ENCODE results near the gene FLOT1. TPM values are rescaled to one million over a fixed set of nuclear protein-coding genes. Genes with fewer than 3 reads are reported as not detected.

Gene FLOT1
- total and polyA plus RNA-seq, 2 donors (not counting 3 experiments of a cell fraction or from before 2014, with no cell fraction given) = 141 to 154 TPM

DNA sequence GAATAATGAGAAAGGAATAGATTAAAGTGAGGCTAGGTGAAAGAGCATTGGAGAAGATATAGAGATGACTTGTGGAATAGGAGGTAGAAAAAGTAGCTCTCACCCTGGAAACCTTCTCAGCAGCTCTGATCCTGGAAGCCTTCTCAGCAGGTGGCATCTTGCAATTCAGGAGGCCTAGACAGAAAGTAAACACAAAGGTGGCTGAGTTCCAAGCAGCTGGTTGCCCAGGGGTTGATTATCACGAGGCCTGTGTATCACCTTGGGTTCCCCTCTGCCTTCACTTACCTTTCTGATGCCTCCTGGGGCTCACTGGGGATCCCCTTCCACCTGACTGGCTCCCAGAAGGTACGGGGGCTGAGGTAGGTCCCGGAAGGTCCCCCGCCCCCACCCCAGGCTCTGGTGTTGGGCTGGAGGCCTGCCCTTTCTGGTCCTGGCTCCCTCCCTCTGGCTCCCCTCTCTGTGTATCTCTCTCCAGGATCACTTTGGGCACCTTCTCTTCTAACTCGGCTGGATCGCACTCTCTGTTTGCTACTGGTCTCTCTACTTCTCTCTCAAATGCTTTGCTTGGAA is 35.1 kb downstream of the FLOT1 start:
- dilution Hi-C loops (cut with MboI; ENCODE audit: extremely low pct_ligation_motif_present, low sequenced_read_pairs) = no loop called here
- no peak overlapping the region for H3K4me3 ChIP-seq (replicated peaks in 1 of 3; ENCODE audit: insufficient read depth in 1 of 3, low read depth in 1 of 3, low read length in 3 of 3)
- H2AFZ ChIP-seq (ENCODE audit: low read depth, low read length) = no peak overlapping the region
- no peak for FAIRE-seq
- no peak for TF ChIP-seq FOS (IDR thresholded peaks at IDR 0.05; ENCODE audit: borderline replicate concordance, insufficient read depth, low read length)
- no peak for TF ChIP-seq MYC (IDR thresholded peaks at IDR 0.05; ENCODE audit: low read depth, low read length)
- no peak for TF ChIP-seq JUN (IDR thresholded peaks at IDR 0.05; ENCODE audit: borderline replicate concordance, insufficient read depth, insufficient read length, low read depth)
- no peak for TF ChIP-seq CTCF (IDR thresholded peaks at IDR 0.05; ENCODE audit: extremely low read depth in 1 of 2, insufficient read depth in 1 of 2, low read depth in 1 of 2, low read length in 2 of 2)
- TF ChIP-seq POLR2A (IDR thresholded peaks at IDR 0.05; ENCODE audit: low read depth, low read length) = no peak
- TF ChIP-seq POLR2AphosphoS5 (IDR thresholded peaks at IDR 0.05; ENCODE audit: insufficient read depth, low read depth, low read length) = no peak
- TF ChIP-seq, protein P1, sequence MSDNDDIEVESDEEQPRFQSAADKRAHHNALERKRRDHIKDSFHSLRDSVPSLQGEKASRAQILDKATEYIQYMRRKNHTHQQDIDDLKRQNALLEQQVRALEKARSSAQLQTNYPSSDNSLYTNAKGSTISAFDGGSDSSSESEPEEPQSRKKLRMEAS (IDR thresholded peaks at IDR 0.05; ENCODE audit: insufficient read depth, insufficient read length) = no peak
- no peak for TF ChIP-seq EZH2 (IDR thresholded peaks at IDR 0.05; ENCODE audit: borderline replicate concordance, low read depth, low read length, severe bottlenecking)
- no peak for TF ChIP-seq GATA2 (IDR thresholded peaks at IDR 0.05; ENCODE audit: insufficient read depth, insufficient read length, low read depth, low read length)
- intact Hi-C loops (cut with micrococcal nuclease) = no loop called here
- no peak overlapping the region for H3K27ac ChIP-seq (ENCODE audit: insufficient read depth, low read depth, low read length)
- no peaks in the 10 kb centered on the region for H3K4me1 ChIP-seq (ENCODE audit: control insufficient read depth, extremely low read depth, insufficient read depth, low read length)
- no peak overlapping the region for H3K9ac ChIP-seq (replicated peaks; ENCODE audit: extremely low read depth, insufficient read depth, low read length)
- ChIA-PET POLR2A (no interaction called here), CTCF (interaction anchor here (1.4 kb wide), 1 partner anchor 10 kb away, joined by 4 read pairs; the partner anchor contains the start of gene MDC1)
- no peak for DNase-seq (ENCODE audit: low read depth, low spot score)
- no peaks in the 10 kb centered on the region for H3K27me3 ChIP-seq (ENCODE audit: control insufficient read depth in 2 of 2, insufficient read depth in 2 of 2, low read length in 2 of 2)
- no peaks in the 10 kb centered on the region for H3K9me3 ChIP-seq (replicated peaks; ENCODE audit: control insufficient read depth, insufficient read depth, low read length)
- no peak overlapping the region for H3K4me2 ChIP-seq (ENCODE audit: insufficient read depth, low read length)
- no peaks in the 10 kb centered on the region for H3K9me1 ChIP-seq (replicated peaks; ENCODE audit: control insufficient read depth, extremely low read depth, insufficient read depth, low read length)
- peaks cover 5 to 17% of the 10 kb centered on the region in 2 experiments for H3K36me3 ChIP-seq (ENCODE audit: control insufficient read depth in 2 of 2, extremely low read depth in 1 of 2, insufficient read depth in 2 of 2, low read length in 2 of 2)
- BruUV-seq (replicated peaks) = no TSS peak
- H3K79me2 ChIP-seq (ENCODE audit: control insufficient read depth, insufficient read depth, low read length) = no peaks in the 10 kb centered on the region
- H4K20me1 ChIP-seq (replicated peaks; ENCODE audit: control insufficient read depth, extremely low read depth, insufficient read depth, low read length) = no peaks in the 10 kb centered on the region
